GM12878 (cell line): ENCODE results near the gene CLEC16A. TPM values are rescaled to one million over a fixed set of nuclear protein-coding genes. Genes with fewer than 3 reads are reported as not detected.
A peak's percentile ranks its signal among the peaks of the same experiment; 100 is the strongest.

Experiments
- CHD4 ChIP-seq: fragments of 200-600 bp; sonication (generic); IDR thresholded peaks from 2 replicates; pipeline ENCODE4 v1.6.1; 2016; ENCODE audit warnings: mild to moderate bottlenecking
- CREB1 ChIP-seq: IDR thresholded peaks from 2 replicates; pipeline ENCODE4 v1.6.1; 2012; ENCODE audit warnings: low read depth, mild to moderate bottlenecking, inconsistent platforms
- DPF2 ChIP-seq: fragments of 450-650 bp; IDR thresholded peaks from 2 replicates; pipeline ENCODE4 v1.6.1; 2017; ENCODE audit warnings: mild to moderate bottlenecking
- EED ChIP-seq: sonication (generic); IDR thresholded peaks from 2 replicates; pipeline ENCODE4 v1.6.1; 2016; ENCODE audit warnings: antibody characterized with exemption, low read depth
- EGR1 ChIP-seq, 2 experiments: IDR thresholded peaks; 1 replicate in 1 of 2; 2 replicates in 1 of 2; pipeline ENCODE4 v1.6.1; 2011 to 2012; ENCODE audit warnings: low read depth in 2 of 2, low read length in 2 of 2, borderline replicate concordance in 1 of 2, mild to moderate bottlenecking in 1 of 2, moderate library complexity in 1 of 2
- IKZF1 ChIP-seq: fragments of 450-650 bp; conservative IDR thresholded peaks from 2 replicates; pipeline ENCODE4 v1.6.1; 2017; ENCODE audit warnings: antibody characterized with exemption, mild to moderate bottlenecking
- MYC ChIP-seq: IDR thresholded peaks from 2 replicates; pipeline ENCODE4 v1.6.1; 2011; ENCODE audit warnings: mild to moderate bottlenecking, low read length, moderate library complexity, inconsistent platforms; ENCODE audit not compliant: insufficient read depth, insufficient replicate concordance, insufficient read length, severe bottlenecking
- NFYA ChIP-seq: IDR thresholded peaks from 2 replicates; pipeline ENCODE4 v1.6.1; 2011; ENCODE audit warnings: low read depth, mild to moderate bottlenecking, low read length, improper control_type of control experiment, borderline replicate concordance
- PAX8 ChIP-seq: fragments of 450-650 bp; IDR thresholded peaks from 2 replicates; pipeline ENCODE4 v1.6.1; 2017; ENCODE audit warnings: mild to moderate bottlenecking, moderate library complexity
- SREBF2 ChIP-seq: IDR thresholded peaks from 2 replicates; pipeline ENCODE4 v1.6.1; 2012; ENCODE audit warnings: mild to moderate bottlenecking, low read length
- TARDBP ChIP-seq: IDR thresholded peaks from 2 replicates; pipeline ENCODE4 v1.6.1; 2016; ENCODE audit warnings: borderline replicate concordance
- TCF3 ChIP-seq: IDR thresholded peaks from 2 replicates; pipeline ENCODE4 v1.6.1; 2012; ENCODE audit warnings: low read depth, mild to moderate bottlenecking, low read length, borderline replicate concordance; ENCODE audit not compliant: insufficient read depth
- TCF7 ChIP-seq: IDR thresholded peaks from 2 replicates; pipeline ENCODE4 v1.6.1; 2014; ENCODE audit warnings: antibody characterized with exemption, borderline replicate concordance
- YBX1 ChIP-seq: fragments of 450-650 bp; IDR thresholded peaks from 2 replicates; pipeline ENCODE4 v1.6.1; 2016; ENCODE audit warnings: antibody characterized with exemption
- polyA plus RNA-seq, 11 experiments: library from polyadenylated mRNA; depleted of rRNA in 4 of 11; unstranded in 6 of 11; stranded (reverse) in 5 of 11; fragments of >200 nt; fragmentation: Nextera tagmentation in 4 of 11; fragmentation: Illumina TruSeq in 1 of 11; extraction: Ambion mirVana in 4 of 11; extraction: Trizol in 1 of 11; gene quantifications; 1 replicate in 1 of 11; 2 replicates in 10 of 11; pipeline versions ENCODE4 v1.2.1 to v1.2.3, GENCODE V29; 2011 to 2016; ENCODE audit warnings: inconsistent platforms in 2 of 11, missing spikeins in 2 of 11, low read depth in 1 of 11
- total RNA-seq, 4 experiments: library from RNA; depleted of rRNA in 3 of 4; stranded (reverse); fragments of >200 nt in 3 of 4; fragmentation: Illumina TruSeq in 1 of 4; extraction: Trizol in 1 of 4; gene quantifications; 2 replicates each; pipeline versions ENCODE4 v1.2.1 to v1.2.3, GENCODE V29; 2013 to 2021
- TF ChIP-seq, protein P1 (sequence below): IDR thresholded peaks from 2 replicates; pipeline ENCODE4 v1.6.1; 2012; ENCODE audit warnings: mild to moderate bottlenecking, low read depth, low read length
- TF ChIP-seq, protein P2 (sequence below): IDR thresholded peaks from 2 replicates; pipeline ENCODE4 v1.6.1; 2012; ENCODE audit warnings: low read depth, low read length, improper control_type of control experiment
- TF ChIP-seq, protein P3 (sequence below): fragments of 450-650 bp; IDR thresholded peaks from 2 replicates; pipeline ENCODE4 v1.6.1; 2016; ENCODE audit warnings: mild to moderate bottlenecking, moderate library complexity, borderline replicate concordance
- TF ChIP-seq, protein P4 (sequence below): IDR thresholded peaks from 2 replicates; pipeline ENCODE4 v1.6.1; 2011; ENCODE audit warnings: borderline replicate concordance, low read depth, mild to moderate bottlenecking, moderate library complexity, mixed read lengths, low read length; ENCODE audit not compliant: insufficient read depth; ENCODE audit errors: extremely low read length
- TF ChIP-seq, protein P5 (sequence below): fragments of 450-650 bp; IDR thresholded peaks from 2 replicates; pipeline ENCODE4 v1.6.1; 2016; ENCODE audit warnings: mild to moderate bottlenecking

Gene CLEC16A
- total and polyA plus RNA-seq, 10 of the 15 experiments (the other 5 are each of a cell fraction or from before 2014, with no cell fraction given) = 1.5 to 28.8 (median 19.2) TPM

DNA sequence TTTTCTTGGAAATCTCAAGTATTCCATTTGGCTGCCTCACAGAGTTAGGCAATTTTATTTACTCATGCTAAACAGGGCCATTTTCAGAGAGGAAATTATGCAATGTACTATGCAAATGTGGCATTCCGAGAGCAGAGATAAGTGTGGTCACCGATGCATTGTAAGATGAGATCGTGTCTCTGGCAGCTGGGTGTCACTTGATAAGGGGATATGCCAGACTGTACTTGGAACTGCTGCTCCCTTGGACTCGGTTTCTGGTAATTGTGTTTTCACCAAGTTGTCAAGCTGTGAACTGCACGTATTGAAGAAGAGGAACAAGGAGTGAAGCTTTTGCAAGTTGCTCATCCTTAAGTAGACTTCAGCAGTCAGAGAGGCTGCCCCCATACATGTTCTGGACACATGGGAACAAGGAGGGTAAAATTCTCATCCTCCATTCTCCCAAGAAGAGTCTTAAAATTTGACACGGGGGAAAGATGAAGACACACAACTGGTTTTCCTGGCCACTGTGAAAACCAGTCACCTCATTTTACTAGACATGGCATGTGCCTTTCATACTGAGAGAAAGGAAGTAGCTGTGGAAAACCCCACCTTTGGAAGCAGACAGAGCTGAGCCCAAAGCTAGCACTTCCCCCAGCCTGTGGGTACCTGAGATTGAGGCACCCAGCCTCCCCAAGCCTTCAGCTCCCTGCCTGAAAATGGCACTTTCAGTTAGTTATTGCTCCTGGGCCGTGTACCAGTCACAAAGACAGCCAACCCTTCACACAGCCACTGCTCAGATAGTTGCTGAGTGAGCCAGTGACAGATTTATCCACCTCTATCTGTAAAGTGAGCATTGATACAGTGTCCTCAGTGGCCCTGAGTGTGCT, 160.9 kb downstream of the CLEC16A start (continued):
- TF ChIP-seq, protein P1, sequence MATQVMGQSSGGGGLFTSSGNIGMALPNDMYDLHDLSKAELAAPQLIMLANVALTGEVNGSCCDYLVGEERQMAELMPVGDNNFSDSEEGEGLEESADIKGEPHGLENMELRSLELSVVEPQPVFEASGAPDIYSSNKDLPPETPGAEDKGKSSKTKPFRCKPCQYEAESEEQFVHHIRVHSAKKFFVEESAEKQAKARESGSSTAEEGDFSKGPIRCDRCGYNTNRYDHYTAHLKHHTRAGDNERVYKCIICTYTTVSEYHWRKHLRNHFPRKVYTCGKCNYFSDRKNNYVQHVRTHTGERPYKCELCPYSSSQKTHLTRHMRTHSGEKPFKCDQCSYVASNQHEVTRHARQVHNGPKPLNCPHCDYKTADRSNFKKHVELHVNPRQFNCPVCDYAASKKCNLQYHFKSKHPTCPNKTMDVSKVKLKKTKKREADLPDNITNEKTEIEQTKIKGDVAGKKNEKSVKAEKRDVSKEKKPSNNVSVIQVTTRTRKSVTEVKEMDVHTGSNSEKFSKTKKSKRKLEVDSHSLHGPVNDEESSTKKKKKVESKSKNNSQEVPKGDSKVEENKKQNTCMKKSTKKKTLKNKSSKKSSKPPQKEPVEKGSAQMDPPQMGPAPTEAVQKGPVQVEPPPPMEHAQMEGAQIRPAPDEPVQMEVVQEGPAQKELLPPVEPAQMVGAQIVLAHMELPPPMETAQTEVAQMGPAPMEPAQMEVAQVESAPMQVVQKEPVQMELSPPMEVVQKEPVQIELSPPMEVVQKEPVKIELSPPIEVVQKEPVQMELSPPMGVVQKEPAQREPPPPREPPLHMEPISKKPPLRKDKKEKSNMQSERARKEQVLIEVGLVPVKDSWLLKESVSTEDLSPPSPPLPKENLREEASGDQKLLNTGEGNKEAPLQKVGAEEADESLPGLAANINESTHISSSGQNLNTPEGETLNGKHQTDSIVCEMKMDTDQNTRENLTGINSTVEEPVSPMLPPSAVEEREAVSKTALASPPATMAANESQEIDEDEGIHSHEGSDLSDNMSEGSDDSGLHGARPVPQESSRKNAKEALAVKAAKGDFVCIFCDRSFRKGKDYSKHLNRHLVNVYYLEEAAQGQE = no peak
- TF ChIP-seq YBX1 = no peak
- no peak for TF ChIP-seq TARDBP
- no peak for TF ChIP-seq CHD4
- TF ChIP-seq SREBF2 = no peak
- TF ChIP-seq TCF7 = no peak
- TF ChIP-seq TCF3 = 0 out of 2 replicates have a peak, but pooled peaks have one; percentile 20
- 0 out of 2 replicates have a peak, but pooled peaks have one; percentile 11 for TF ChIP-seq CREB1
- peak; percentile 57 for TF ChIP-seq EED
- no peak for TF ChIP-seq NFYA
- TF ChIP-seq, protein P2, sequence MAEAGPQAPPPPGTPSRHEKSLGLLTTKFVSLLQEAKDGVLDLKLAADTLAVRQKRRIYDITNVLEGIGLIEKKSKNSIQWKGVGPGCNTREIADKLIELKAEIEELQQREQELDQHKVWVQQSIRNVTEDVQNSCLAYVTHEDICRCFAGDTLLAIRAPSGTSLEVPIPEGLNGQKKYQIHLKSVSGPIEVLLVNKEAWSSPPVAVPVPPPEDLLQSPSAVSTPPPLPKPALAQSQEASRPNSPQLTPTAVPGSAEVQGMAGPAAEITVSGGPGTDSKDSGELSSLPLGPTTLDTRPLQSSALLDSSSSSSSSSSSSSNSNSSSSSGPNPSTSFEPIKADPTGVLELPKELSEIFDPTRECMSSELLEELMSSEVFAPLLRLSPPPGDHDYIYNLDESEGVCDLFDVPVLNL = no peak
- TF ChIP-seq, protein P3, sequence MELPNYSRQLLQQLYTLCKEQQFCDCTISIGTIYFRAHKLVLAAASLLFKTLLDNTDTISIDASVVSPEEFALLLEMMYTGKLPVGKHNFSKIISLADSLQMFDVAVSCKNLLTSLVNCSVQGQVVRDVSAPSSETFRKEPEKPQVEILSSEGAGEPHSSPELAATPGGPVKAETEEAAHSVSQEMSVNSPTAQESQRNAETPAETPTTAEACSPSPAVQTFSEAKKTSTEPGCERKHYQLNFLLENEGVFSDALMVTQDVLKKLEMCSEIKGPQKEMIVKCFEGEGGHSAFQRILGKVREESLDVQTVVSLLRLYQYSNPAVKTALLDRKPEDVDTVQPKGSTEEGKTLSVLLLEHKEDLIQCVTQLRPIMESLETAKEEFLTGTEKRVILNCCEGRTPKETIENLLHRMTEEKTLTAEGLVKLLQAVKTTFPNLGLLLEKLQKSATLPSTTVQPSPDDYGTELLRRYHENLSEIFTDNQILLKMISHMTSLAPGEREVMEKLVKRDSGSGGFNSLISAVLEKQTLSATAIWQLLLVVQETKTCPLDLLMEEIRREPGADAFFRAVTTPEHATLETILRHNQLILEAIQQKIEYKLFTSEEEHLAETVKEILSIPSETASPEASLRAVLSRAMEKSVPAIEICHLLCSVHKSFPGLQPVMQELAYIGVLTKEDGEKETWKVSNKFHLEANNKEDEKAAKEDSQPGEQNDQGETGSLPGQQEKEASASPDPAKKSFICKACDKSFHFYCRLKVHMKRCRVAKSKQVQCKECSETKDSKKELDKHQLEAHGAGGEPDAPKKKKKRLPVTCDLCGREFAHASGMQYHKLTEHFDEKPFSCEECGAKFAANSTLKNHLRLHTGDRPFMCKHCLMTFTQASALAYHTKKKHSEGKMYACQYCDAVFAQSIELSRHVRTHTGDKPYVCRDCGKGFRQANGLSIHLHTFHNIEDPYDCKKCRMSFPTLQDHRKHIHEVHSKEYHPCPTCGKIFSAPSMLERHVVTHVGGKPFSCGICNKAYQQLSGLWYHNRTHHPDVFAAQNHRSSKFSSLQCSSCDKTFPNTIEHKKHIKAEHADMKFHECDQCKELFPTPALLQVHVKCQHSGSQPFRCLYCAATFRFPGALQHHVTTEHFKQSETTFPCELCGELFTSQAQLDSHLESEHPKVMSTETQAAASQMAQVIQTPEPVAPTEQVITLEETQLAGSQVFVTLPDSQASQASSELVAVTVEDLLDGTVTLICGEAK = no peak
- TF ChIP-seq, protein P4, sequence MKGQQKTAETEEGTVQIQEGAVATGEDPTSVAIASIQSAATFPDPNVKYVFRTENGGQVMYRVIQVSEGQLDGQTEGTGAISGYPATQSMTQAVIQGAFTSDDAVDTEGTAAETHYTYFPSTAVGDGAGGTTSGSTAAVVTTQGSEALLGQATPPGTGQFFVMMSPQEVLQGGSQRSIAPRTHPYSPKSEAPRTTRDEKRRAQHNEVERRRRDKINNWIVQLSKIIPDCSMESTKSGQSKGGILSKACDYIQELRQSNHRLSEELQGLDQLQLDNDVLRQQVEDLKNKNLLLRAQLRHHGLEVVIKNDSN = no peak
- no peak for TF ChIP-seq EGR1 (IDR thresholded peaks at IDR 0.05; ENCODE audit: borderline replicate concordance in 1 of 2, low read depth in 2 of 2, low read length in 2 of 2)
- TF ChIP-seq, protein P5, sequence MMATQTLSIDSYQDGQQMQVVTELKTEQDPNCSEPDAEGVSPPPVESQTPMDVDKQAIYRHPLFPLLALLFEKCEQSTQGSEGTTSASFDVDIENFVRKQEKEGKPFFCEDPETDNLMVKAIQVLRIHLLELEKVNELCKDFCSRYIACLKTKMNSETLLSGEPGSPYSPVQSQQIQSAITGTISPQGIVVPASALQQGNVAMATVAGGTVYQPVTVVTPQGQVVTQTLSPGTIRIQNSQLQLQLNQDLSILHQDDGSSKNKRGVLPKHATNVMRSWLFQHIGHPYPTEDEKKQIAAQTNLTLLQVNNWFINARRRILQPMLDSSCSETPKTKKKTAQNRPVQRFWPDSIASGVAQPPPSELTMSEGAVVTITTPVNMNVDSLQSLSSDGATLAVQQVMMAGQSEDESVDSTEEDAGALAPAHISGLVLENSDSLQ = peak; percentile 83
- peak; percentile 85 for TF ChIP-seq IKZF1
- no peak for TF ChIP-seq PAX8
- TF ChIP-seq MYC = no peak
- TF ChIP-seq DPF2 = peak; percentile 79
